C4-2B (cell line): Measurements from ENCODE around the gene KCNK13.

ENCODE experiments used
- CTCF ChIP-seq: fragments of 450-650 bp; conservative IDR thresholded peaks from 2 replicates; pipeline ENCODE4 v1.5.1; 2017; ENCODE audit warnings: mild to moderate bottlenecking
- ZFX ChIP-seq: fragments of 450-650 bp; IDR thresholded peaks from 2 replicates; pipeline ENCODE4 v1.6.1; 2017

DNA sequence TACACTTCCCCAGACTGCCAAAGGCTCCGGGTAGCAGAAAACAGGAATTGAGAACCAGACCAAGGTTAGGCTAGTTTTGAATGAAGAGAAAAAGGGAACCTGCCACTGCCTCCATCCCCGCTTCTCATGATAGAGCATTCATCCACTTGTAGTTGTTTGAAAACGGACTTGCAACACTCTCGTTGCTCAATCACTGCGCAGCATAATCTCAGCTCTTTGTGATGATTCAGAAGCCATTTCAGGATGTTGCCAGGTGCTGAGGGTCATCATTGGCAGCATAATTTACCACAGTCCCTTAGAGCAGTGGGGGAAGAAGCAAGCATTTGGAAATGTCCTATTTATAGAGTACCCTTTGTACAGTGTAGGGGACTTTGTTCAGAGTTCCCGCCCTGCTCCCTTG, 25.6 kb downstream of the KCNK13 start:
- TF ChIP-seq CTCF = no peak
- TF ChIP-seq ZFX = no peak
